ENCODE data around the gene KIF1B.

- no peak for TF ChIP-seq EZH2 (IDR thresholded peaks at IDR 0.05)
- TF ChIP-seq FOXP2 (optimal IDR thresholded peaks at IDR 0.05; ENCODE audit: control extremely low read depth, extremely low read length, insufficient read depth): no peak
- TF ChIP-seq POLR2AphosphoS5 (IDR thresholded peaks at IDR 0.05; ENCODE audit: borderline replicate concordance, low read depth, low read length): no peak
Measured at GRCh38 chr1:10170239-10170574, 40.2 kb upstream of the KIF1B start.
